Measurements from ENCODE around the gene PMPCA. TPM values are rescaled to one million over a fixed set of nuclear protein-coding genes. Genes with fewer than 3 reads are reported as not detected.

Gene PMPCA
- total RNA-seq, 1 donor from 2014 or later, result 38.9 TPM

DNA sequence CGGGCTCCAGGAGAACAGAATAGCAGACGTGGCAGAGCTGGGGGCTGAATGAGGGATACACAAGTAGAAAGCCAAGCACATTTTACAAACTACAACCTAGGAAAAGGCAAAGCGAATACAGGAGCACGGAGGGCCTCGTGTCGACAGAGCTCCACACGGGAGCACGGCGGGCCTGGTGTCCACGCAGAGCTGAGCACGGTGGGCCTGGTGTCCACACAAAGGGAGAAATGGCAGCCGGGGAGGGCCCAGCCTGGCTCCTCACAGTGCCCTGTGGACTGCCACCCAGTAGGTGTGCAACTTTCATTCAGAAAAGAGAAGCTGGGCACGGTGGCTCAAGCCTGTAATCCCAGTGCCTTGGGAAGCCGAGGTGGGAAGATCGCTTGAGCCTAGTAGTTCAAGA lies 32.6 kb downstream of the PMPCA start:
- ATAC-seq (no peak), DNase-seq (ENCODE audit: low spot score) (no peak)
- intact Hi-C loops (cut with DNase I), result no loop called here

DNA sequence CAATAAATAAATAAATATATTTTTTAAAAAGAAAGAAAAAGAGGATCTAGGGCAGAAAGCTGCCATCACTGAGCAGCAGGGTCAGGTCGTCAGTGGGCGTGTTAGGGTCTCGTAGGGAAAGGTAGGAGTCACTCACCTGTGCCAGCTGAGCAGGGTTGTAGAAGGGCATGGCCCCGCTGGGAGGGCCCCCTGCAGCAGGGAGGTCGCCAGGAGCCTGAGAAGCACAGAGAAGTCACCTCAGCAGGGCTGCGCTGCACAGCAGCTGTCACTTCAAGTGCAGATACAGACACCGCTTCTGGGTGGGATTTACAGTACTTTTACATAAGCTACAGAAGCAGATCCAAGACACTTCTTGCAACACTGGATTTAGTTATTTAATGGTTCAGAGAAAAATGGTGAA lies 33.2 kb downstream of the PMPCA start:
- ATAC-seq (no peak), DNase-seq (ENCODE audit: low spot score) (no peak)
- intact Hi-C loops (cut with DNase I), result no loop called here

DNA sequence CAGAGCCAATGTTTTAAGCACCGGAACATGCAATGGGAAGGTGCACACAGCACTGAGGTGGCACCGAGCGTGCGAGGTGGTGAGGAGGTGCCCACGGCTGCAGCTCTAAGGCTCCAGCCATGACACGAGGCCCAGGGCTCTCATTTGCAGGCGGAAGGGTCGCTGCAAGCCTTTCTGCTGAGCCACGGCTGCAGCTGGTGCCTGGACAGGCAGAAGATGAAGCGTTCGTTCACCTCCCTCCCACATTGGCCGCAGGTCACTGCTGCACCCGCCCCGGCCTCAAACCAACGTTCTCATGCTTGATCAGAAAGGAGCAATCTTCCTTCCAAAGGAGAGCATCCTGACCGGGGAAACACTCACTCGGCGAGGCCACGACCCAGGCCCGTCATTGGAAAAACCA lies 33.6 kb downstream of the PMPCA start:
- no peak for ATAC-seq
- no peak for DNase-seq (ENCODE audit: low spot score)
- intact Hi-C loops (cut with DNase I), result no loop called here

DNA sequence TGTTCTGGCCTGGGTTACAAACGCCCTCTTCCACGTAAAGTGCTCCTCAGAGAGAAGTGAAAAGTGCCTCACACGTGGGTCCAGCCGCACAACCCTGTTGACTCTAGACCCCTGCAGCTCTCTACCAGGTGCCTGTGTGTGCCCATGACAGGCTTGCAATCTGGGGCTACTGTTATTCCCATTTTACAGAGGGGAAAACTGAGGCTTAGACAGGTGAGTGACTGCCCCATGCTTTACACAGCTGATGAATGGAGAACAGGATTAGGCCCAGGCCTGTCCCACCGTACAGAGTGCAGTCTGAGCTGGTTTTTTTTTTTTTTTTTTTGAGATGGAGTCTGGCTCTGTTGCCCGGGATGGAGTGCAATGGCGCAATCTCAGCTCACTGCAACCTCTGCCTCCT lies 35.3 kb downstream of the PMPCA start:
- no peak for ATAC-seq
- intact Hi-C loops (cut with DNase I), result no loop called here
- DNase-seq (ENCODE audit: low spot score), result no peak

DNA sequence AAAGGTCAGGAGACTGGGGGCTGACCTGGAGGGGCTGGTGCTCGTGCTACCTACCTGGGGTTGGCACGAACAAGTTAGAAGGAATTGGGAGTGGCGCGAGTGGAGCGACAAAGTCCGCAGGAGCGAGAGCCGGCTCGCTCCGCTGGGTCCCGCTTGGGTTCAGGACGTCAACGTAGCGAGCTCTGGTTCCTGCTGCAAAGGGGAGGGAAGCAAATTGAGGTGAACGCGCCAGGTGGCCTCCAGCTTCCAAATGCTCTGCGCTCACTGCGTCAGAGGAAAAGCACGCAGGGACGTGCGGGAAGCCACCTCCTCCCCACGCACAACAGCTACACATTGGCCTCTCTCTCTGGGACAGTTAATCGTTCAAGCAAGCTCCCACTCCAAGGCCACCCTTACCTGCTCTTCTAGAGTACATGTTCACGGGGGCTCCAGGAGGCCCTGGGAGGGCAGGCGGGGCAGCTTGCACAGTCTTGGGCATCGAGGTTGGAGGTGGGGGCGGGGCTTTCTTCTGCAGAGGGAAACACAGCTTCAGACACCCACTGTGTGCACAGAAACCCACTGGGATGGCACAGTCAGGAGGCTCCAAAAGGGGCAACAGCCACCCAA lies 36.8 kb downstream of the PMPCA start:
- no peak for ATAC-seq
- no peak for DNase-seq (ENCODE audit: low spot score)
- intact Hi-C loops (cut with DNase I), result no loop called here

DNA sequence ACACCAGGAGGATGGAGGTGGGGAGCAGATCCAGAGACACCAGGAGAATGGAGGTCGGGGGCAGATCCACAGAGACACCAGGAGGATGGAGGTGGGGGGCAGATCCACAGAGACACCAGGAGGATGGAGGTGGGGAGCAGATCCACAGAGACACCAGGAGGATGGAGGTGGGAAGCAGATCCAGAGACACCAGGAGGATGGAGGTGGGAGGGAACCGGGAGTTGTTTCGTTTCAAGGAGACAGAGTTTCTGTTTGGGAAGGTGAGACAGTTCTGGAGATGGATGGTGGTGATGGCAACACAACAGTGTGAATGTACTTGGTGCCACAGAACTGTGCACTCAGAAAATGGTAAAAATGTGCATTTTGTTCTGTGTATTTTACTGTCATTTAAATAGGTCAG lies 38.2 kb downstream of the PMPCA start:
- DNase-seq (ENCODE audit: low spot score) (no peak), ATAC-seq (no peak)
- intact Hi-C loops (cut with DNase I), result no loop called here

DNA sequence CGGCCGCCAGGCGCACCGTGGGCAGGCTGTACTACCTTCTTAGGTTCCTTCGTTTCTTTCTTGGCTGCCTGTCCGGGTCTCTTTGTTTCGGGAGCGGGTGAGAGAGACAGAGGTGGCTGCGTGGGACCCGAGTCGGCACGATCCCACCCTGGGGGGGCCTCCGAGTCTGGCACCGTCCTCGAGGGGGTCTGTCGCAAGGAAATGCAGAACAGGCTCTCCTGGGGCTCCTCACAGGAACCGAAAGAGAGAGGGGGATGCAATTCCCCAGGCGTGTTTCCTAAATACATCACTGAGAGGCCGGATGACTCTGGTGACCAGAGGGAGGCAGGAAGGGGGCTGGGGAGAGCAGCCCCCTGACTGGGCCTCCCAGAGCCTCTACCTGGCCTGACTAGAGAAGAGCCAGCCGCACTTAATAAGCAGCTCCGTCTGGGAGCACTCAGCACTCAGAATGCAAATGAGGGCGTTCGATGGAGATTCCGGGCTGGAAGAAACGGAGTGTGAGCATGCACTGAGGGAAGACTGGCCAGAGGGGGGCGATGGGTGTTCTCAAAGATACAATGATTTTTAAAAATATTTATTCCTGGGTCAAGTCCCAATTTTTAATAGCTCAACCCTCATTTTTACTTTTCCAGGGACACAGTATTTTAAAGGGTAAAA lies 40.9 kb downstream of the PMPCA start:
- intact Hi-C loops (cut with DNase I), result no loop called here
- no peak for ATAC-seq
- DNase-seq (ENCODE audit: low spot score), result no peak

DNA sequence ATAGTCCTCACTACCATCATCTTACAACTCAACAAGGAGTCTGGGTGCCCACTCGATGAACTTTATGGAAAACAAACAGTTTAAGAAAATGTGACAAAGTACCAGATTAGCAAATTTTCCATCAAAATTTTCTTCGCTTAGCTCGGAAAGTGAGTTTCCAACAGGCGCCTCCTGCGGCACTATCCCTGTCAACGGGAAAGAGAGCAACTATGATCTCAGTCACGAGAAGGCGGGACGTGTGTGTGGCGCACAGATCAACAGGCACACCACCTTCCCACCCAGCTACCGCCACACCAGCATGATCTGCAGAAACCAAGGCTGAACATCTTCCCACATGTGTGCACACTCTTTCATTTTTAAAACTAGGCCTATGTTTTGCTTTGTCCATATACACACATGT lies 42.9 kb downstream of the PMPCA start:
- no peak for DNase-seq (ENCODE audit: low spot score)
- ATAC-seq, result no peak
- intact Hi-C loops (cut with DNase I), result no loop called here

DNA sequence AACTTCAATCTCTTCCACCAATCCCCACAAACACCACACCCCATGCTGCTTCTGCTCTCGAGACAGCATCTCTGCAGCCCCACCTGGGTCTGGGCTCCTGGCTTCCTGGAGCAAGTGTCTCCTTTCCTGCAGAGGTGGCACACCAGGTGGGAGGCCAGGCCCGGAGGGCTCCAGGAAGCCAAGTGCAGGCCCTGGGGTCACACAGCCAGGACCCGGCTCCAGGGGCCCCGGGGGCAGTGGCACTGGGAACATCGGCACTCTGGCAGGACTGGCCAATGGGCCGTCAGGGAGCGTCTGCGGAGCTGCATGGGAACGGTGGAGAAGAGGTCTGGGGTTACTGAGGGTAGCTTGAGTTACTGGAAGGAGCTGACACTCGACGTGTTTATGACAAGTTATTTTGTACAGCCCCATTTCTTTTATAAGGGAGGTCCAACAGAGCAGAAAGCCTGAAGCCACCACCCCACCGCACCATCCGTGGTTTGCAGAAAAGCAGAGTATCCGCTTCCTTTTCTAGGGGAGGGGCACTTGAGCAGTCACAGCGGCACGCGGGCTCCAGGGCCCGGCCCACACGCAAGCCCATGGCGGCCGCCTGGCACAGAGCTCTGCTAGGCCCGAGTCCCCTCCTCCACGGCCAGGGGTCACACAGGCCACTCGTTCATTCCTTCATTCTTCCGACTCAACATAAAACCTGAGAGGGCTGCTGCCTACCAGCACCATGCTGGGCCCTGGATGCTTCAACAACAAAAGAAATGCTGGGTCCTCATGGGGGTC lies 43.8 kb downstream of the PMPCA start:
- no peak for DNase-seq (ENCODE audit: low spot score)
- no peak for ATAC-seq
- intact Hi-C loops (cut with DNase I), result no loop called here

DNA sequence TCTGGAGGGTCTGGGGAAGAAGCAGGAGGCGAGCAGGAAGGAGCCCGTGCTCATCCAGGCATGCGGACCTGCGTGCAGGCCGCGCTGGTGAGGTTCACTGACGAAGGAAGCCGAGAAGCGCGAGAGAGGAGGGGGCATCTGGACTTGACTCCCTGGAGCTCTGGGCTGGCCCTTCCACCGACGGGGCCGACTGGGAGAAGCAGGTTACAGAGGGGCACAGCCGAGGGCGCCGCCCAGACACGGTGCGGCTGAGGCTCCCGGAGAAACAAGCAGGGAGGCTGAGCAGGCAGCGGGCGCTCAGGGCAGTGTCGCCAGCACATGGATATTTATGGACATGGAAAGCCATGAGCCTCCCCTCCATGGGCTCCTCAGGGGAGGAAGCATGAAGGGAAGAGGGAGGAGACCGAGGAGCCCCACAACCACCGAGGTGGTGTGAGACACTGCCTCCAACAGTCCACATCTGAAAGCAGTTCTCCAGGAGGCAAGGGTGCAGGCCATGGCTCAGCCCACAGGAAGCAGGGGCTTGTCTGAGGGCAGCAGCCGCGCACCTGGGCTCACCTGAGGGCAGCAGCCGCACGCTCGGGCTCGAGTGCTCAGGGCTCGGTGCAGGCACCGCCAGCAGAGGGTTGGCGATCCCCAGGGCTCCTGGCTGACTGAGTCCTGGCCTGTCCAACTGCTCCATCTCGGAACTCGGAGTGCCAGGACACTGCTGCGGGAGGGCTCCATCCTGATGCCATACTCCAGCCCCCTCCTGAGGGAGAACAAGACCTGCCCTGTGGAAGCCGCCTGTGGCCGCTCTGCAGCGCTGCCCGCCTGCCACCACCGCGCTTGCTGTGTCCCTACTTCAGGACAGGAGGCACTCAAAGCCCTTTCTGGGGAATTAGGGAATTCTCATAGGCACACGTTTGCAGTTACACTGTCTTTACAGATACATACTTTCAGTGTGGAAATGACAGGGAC lies 44.9 kb downstream of the PMPCA start:
- no peak for DNase-seq (ENCODE audit: low spot score)
- intact Hi-C loops (cut with DNase I), result no loop called here
- ATAC-seq, result no peak

DNA sequence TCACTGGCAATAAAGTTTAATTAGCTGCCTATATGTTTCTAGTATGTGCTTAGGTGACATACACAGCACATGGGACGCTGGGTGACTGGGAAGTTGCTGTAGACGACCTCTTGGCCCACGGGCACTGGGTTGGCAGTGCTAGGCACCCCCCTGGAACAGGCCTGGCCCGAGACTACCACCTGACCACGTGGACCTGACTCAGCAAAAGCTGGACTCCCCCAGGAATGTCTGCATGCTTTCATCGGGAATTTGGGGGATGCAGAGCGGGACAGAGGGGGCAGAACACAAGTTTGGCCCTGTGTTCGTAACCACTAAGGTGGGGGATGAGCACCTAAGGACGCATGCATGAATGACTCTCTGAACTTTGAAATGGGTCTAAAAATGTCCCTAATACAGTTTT lies 45.8 kb downstream of the PMPCA start:
- intact Hi-C loops (cut with DNase I), result no loop called here
- no peak for ATAC-seq
- DNase-seq (ENCODE audit: low spot score), result no peak

DNA sequence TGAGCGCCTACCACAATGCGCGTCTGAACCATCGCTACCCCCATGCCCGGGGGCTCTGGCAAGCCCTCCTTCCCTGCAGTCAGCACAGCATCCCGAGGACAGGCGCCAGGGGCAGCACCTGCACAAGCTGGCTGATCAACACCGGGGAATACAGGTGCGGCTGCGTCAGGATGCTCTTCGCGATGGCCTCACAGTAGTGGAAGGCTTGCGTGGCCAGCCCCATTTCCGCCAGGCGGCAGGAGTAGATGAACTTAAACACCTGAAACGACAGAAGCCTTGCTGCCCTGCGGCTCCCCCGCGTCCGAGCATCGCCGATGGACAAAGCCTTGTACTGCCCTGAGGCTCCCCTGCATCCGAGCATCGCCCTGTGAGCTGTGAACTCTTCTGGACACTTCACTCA lies 46.9 kb downstream of the PMPCA start:
- intact Hi-C loops (cut with DNase I), result no loop called here
- no peak for DNase-seq (ENCODE audit: low spot score)
- ATAC-seq, result no peak

DNA sequence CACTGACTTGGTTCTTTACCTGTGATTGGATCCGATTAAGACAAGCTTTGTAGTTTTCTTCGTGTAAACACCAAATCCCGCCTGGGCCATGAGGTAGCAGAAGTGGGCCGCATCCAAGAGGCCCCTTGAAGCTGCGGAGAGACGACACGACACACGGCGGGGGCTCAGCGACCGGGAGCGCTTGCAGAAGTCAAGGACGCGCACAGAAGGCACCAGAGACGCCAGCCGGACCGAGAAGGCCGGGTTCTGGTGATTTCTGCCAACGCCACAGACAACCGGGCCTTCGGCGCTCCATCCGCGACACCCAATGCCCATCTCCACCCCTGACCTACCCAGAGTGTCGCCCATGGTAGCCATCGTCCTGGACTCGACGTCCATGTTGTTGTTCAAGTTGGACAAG lies 49.0 kb downstream of the PMPCA start:
- no peak for ATAC-seq

DNA sequence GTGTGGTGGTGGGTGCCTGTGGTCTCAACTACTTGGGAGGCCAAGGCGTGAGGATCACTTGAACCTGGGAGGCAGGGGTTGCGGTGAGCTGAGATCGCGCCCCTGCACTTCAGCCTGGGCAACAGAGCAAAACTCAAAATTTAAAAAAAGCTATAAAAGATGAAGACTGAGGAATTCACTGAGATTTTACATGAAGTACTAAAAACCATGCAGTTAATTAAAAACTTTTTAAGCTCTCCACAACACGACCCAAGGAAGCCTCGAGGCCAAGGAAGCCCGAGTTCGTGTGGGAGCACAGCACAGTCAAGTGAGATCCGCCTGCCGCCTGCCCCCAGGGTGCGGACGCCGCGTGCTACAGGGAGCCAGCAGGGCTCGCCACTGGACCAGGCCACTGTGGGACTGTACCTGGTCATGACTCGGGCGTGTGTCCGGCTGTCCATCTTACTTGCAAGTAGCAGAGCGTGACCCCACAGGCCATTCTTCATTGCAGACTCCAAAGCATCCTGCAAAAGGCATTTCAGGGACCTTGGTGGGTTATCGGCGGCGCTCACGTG lies 50.4 kb downstream of the PMPCA start:
- DNase-seq (ENCODE audit: low spot score) (no peak), ATAC-seq (no peak)
- intact Hi-C loops (cut with DNase I), result no loop called here

More for the DNA sequence above, 49.0 kb downstream of the PMPCA start:
- intact Hi-C loops (cut with DNase I), result no loop called here
- DNase-seq (ENCODE audit: low spot score), result no peak

DNA sequence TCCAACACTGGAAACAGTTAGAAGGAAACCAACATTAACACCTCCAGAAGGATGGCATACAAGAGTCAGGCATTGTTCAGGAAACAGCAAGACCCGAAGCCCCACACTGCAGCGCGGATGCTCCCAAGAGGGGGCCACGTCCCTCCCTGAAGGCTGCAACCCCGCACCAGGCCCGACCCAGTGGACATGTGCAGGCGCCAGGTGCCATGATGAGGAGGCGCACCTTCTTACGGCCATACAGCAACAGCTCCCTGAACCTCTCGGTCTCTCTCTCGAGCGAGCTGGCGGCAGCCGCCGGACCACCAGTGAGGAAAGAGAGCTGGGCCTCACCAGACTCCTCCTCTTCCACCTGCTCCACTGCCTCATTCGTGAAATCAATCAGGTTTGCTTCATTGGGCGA lies 52.2 kb downstream of the PMPCA start:
- intact Hi-C loops (cut with DNase I), result no loop called here
- DNase-seq (ENCODE audit: low spot score) (no peak), ATAC-seq (no peak)

DNA sequence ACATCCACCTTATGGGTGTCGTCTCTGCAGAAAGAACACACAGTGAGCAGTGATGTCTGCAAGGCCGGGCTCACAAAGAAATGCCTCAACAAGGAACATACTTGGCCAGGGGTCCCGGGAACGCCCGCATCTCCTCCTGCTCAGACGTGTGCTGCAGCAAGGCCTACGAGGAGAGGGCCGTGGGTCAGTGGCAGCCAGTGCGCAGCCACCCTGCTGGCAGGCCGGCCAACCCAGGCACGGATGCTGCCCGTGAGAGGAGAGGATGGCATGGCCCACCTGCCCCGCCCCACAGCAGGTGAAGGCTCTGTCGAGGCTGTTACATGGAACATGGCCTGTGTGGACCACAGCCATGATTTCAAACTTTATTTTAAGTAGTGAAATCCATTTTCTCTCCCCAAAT lies 53.1 kb downstream of the PMPCA start:
- ATAC-seq (no peak), DNase-seq (ENCODE audit: low spot score) (no peak)
- intact Hi-C loops (cut with DNase I), result no loop called here

DNA sequence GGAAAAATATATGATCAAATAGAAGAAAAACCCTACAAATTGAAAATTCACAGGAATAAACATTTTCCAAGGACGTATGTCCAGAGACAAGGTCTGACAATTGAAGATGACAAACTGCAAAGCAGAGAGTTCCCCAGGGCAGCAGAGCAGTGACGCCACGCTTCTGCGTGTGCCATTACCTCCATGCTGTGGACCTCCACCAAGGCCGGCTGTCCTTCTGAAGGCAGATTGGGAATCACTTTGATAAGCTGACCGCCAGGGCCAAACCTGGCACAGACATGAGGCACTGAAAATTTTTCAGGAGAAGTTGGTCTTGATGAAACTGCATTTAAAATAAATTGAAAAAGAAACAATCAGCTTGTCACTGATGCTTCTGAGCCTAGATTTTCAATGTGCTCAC lies 53.8 kb downstream of the PMPCA start:
- no peak for ATAC-seq
- intact Hi-C loops (cut with DNase I), result no loop called here
- no peak for DNase-seq (ENCODE audit: low spot score)

DNA sequence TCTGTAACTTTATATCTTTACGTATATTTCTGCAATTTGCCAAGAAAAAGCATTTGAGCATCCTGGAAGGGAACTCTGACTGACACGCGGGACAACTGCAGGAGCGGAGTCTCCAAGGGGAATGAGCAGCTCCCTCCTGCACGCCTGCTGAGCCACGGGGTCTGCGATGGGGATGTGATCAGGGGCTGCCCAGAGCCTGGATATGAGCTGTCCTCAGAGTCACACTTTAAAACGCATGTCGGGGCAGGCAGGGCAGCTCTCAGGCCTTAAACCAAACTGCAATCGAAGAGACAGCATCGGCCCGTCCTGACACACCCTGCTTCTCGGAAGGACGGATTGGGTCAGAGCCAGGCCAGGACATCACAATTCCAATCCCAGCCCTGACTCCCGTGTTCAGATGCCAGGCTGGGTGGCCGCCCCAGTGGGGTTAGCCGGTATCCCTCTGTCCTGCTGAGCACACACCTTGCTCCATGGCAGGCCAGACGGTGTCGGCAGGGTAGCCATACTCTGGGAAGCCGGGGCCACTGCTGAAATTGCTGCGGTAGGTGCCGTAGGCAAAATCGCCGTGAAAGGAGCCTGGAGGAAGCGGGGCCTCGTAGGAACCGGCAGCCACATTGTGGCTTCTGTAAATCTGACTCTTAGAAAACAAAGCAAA lies 55.2 kb downstream of the PMPCA start:
- ATAC-seq, result no peak

DNA sequence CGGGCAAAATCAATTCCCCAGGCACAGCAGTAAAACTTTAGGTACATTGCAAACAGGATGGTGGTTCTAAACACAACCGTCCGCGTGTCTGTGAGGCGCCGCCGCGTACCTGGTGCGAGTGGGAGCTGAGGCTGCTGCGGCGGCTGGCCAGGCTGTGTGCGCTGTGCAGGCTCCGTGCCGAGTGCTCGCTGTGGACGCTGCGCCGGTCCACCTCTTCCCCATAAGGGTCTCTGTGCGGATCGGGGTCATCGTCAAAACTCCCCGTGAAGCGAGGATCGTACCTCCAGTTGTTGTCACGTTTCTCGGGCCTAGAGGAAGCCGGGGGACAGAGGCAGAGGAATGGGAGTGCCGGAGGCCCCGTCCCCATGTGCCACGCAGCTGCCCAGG lies 55.7 kb downstream of the PMPCA start:
- intact Hi-C loops (cut with DNase I), result no loop called here
- no peak for DNase-seq (ENCODE audit: low spot score)

More for the DNA sequence above, 55.2 kb downstream of the PMPCA start:
- intact Hi-C loops (cut with DNase I), result no loop called here
- no peak for DNase-seq (ENCODE audit: low spot score)

More for the DNA sequence above, 55.7 kb downstream of the PMPCA start:
- no peak for ATAC-seq
